SK-N-SH (cell line): ENCODE data around the gene ARAP3. TPM values are rescaled to one million over a fixed set of nuclear protein-coding genes. Genes with fewer than 3 reads are reported as not detected.

Experiments
- CTCF ChIA-PET: fragments of 300-600, 350-600 bp; formaldehyde crosslinking; extraction: SDS; loops from one replicate; lab custom pipeline; 2021; lab: Yijun Ruan, JAX
- POLR2A ChIA-PET: fragments of 350-600 bp; sonication (Branson Sonifier 250); formaldehyde crosslinking; extraction: SDS; loops from one replicate; lab custom pipeline; 2020; ENCODE audit warnings: antibody characterized with exemption, inconsistent platforms; lab: Yijun Ruan, JAX
- DNase-seq: peaks from one replicate; pipeline ENCODE4 v3.0.0; 2012
- H2AFZ ChIP-seq: fragments of 200-600 bp; sonication (generic); 2 replicates; pipeline ENCODE4 v1.8.1; 2016; ENCODE audit warnings: antibody characterized with exemption, mild to moderate bottlenecking, low read depth
- H3F3A ChIP-seq: fragments of 200-600 bp; sonication (generic); replicated peaks from 2 replicates; pipeline ENCODE3; 2016; ENCODE audit warnings: antibody characterized with exemption, mild to moderate bottlenecking; ENCODE audit not compliant: insufficient read depth
- H3K27ac ChIP-seq, 2 experiments: fragments of 200-500 bp in 1 of 2; fragments of 200-600 bp in 1 of 2; sonication (Bioruptor generic) in 1 of 2; sonication (generic), shearing (Covaris generic) in 1 of 2; 2 replicates each; pipeline versions ENCODE4 v1.5.1 to v1.6.1; 2014 to 2016; ENCODE audit warnings: low read depth in 2 of 2, inconsistent platforms in 1 of 2, low read length in 1 of 2, mild to moderate bottlenecking in 1 of 2, mixed read lengths in 1 of 2
- H3K27me3 ChIP-seq: fragments of 200-600 bp; sonication (generic), shearing (Covaris generic); 2 replicates; pipeline ENCODE4 v1.6.1; 2016; ENCODE audit warnings: mixed run types; ENCODE audit not compliant: insufficient read depth
- H3K36me3 ChIP-seq, 2 experiments: fragments of 200-500 bp in 1 of 2; fragments of 200-600 bp in 1 of 2; sonication (Bioruptor generic) in 1 of 2; sonication (generic) in 1 of 2; replicated peaks in 1 of 2; 2 replicates each; pipeline versions ENCODE3 to v1.5.1; 2014 to 2016; ENCODE audit warnings: low read length in 1 of 2, mild to moderate bottlenecking in 1 of 2; ENCODE audit not compliant: insufficient read depth in 2 of 2, control insufficient read depth in 1 of 2
- H3K4me1 ChIP-seq, 2 experiments: fragments of 200-500 bp in 1 of 2; fragments of 200-600 bp in 1 of 2; sonication (Bioruptor generic) in 1 of 2; sonication (generic), shearing (Covaris generic) in 1 of 2; 2 replicates each; pipeline versions ENCODE4 v1.5.1 to v1.6.1; 2014 to 2016; ENCODE audit warnings: low read depth in 1 of 2, low read length in 1 of 2, mixed run types in 1 of 2; ENCODE audit not compliant: insufficient read depth in 2 of 2, control insufficient read depth in 1 of 2
- H3K4me2 ChIP-seq: fragments of 200-600 bp; sonication (generic), shearing (Covaris generic); 2 replicates; pipeline ENCODE4 v1.6.1; 2017; ENCODE audit warnings: mixed run types
- H3K4me3 ChIP-seq, 2 experiments: fragments of 200-500 bp in 1 of 2; fragments of 200-600 bp in 1 of 2; sonication (Bioruptor generic) in 1 of 2; sonication (generic), shearing (Covaris generic) in 1 of 2; 2 replicates each; pipeline versions ENCODE4 v1.5.1 to v1.8.1; 2014 to 2016; ENCODE audit warnings: low read depth in 2 of 2, inconsistent platforms in 1 of 2, low read length in 1 of 2, mild to moderate bottlenecking in 1 of 2, mixed read lengths in 1 of 2, moderate library complexity in 1 of 2
- H3K79me2 ChIP-seq: fragments of 200-600 bp; sonication (generic); 2 replicates; pipeline ENCODE4 v1.8.1; 2017; ENCODE audit warnings: mild to moderate bottlenecking; ENCODE audit not compliant: insufficient read depth
- H3K9ac ChIP-seq: fragments of 200-600 bp; sonication (generic); 2 replicates; pipeline ENCODE4 v1.6.1; 2017; ENCODE audit warnings: mixed run types
- H3K9me2 ChIP-seq: fragments of 200-600 bp; sonication (generic); 2 replicates; pipeline ENCODE4 v1.6.1; 2017; ENCODE audit warnings: mixed run types
- H3K9me3 ChIP-seq: fragments of 200-600 bp; sonication (generic); 2 replicates; pipeline ENCODE4 v1.6.1; 2017; ENCODE audit warnings: mixed run types, mild to moderate bottlenecking, moderate library complexity
- H4K20me1 ChIP-seq: fragments of 200-600 bp; sonication (generic); 2 replicates; pipeline ENCODE4 v1.6.1; 2017; ENCODE audit warnings: mild to moderate bottlenecking, mixed run types; ENCODE audit not compliant: insufficient read depth
- ELF1 ChIP-seq: IDR thresholded peaks from 2 replicates; pipeline ENCODE4 v1.4.0; 2012
- EP300 ChIP-seq, 2 experiments: IDR thresholded peaks; 2 replicates each; pipeline versions ENCODE4 v1.4.0 to v1.6.1; 2012; ENCODE audit warnings: borderline replicate concordance in 1 of 2, low read depth in 1 of 2, low read length in 1 of 2
- EZH2phosphoT487 ChIP-seq: fragments of 200-600 bp; sonication (generic); IDR thresholded peaks from 2 replicates; pipeline ENCODE4 v1.6.1; 2017; ENCODE audit warnings: low read depth, mixed run types, mild to moderate bottlenecking, antibody characterized with exemption, moderate library complexity, borderline replicate concordance
- FOSL2 ChIP-seq: IDR thresholded peaks from 2 replicates; pipeline ENCODE4 v1.4.0; 2012; ENCODE audit warnings: low read depth, mild to moderate bottlenecking, moderate library complexity, borderline replicate concordance
- JUND ChIP-seq: IDR thresholded peaks from 2 replicates; pipeline ENCODE4 v1.4.0; 2012
- MEF2A ChIP-seq: IDR thresholded peaks from 2 replicates; pipeline ENCODE4 v1.4.0; 2012; ENCODE audit warnings: low read depth, borderline replicate concordance
- MXI1 ChIP-seq: IDR thresholded peaks from 2 replicates; pipeline ENCODE4 v1.6.1; 2012; ENCODE audit warnings: mild to moderate bottlenecking, low read depth, low read length, improper control_type of control experiment
- NFIC ChIP-seq: IDR thresholded peaks from 2 replicates; pipeline ENCODE4 v1.4.0; 2012; ENCODE audit warnings: borderline replicate concordance
- RAD21 ChIP-seq: IDR thresholded peaks from 2 replicates; pipeline ENCODE4 v1.6.1; 2012; ENCODE audit warnings: mild to moderate bottlenecking, low read length
- RFX5 ChIP-seq: IDR thresholded peaks from 2 replicates; pipeline ENCODE4 v1.6.1; 2012; ENCODE audit warnings: mild to moderate bottlenecking, improper control_type of control experiment, low read length
- SMC3 ChIP-seq: IDR thresholded peaks from 2 replicates; pipeline ENCODE4 v1.6.1; 2012; ENCODE audit warnings: low read depth, low read length, improper control_type of control experiment
- TAF1 ChIP-seq: IDR thresholded peaks from 2 replicates; pipeline ENCODE4 v1.6.1; 2012; ENCODE audit warnings: low read depth, mild to moderate bottlenecking, low read length, moderate library complexity, borderline replicate concordance
- YY1 ChIP-seq: IDR thresholded peaks from 2 replicates; pipeline ENCODE4 v1.4.0; 2012; ENCODE audit warnings: low read depth, mild to moderate bottlenecking
- polyA plus RNA-seq, 3 experiments: library from polyadenylated mRNA; depleted of rRNA; stranded (reverse); fragments of >200 nt; gene quantifications; 2 replicates each; pipeline ENCODE4 v1.2.3, GENCODE V29; 2012
- TF ChIP-seq, protein P1 (sequence below): fragments of 200-600 bp; sonication (generic); IDR thresholded peaks from 2 replicates; pipeline ENCODE4 v1.6.1; 2017; ENCODE audit warnings: antibody characterized with exemption, mild to moderate bottlenecking, moderate library complexity
- TF ChIP-seq, protein P2 (sequence below): IDR thresholded peaks from 2 replicates; pipeline ENCODE4; 2012
- TF ChIP-seq, protein P3 (sequence below): fragments of 150-350 bp; IDR thresholded peaks from 2 replicates; pipeline ENCODE4 v1.6.1; 2017; ENCODE audit warnings: antibody characterized with exemption, low read length, low read depth, borderline replicate concordance

The ARAP3 gene
- polyA plus RNA-seq, 1 of the 3 experiments (the other 2 are of a cell fraction) = 6.5 TPM

DNA sequence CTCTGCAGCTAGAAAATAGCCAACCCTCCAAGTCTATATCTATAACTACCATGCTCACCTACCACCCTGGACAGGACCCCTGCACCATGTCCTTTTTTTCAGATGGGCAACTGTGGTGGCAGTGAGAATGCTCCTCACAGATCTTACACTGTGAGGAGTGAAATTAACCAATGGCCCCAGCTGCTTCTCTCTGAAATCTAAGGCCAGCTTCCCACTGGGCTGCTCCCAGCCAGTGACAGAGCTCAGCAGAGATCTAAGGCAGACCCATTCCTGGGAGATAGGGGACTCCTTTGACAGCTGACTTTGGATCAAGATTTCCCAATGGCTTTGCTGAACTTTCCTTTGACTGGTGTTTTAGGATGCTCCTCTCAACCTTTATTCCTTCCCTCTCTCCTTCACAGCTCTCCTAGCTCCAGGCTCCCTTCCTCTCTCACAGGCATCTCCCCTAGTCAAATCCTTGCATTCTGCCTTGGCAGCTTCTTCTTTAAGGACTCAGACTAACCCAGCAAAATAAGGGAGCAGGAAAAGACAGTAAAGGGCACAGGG lies 1.6 kb upstream of the ARAP3 start:
- H4K20me1 ChIP-seq = no peaks in the 10 kb centered on the region
- no peaks in the 10 kb centered on the region for H3K27me3 ChIP-seq
- no peaks in the 10 kb centered on the region for H3K9me2 ChIP-seq
- H3K4me3 ChIP-seq = no peak overlapping the region
- H3K79me2 ChIP-seq = peaks cover 20% of the 10 kb centered on the region; the same call in 1 of the 2 replicates
- no peak overlapping the region for H3K9ac ChIP-seq
- H3K27ac ChIP-seq = peak overlapping the region in 1 of 2 experiments; percentile 96; a peak in 2 of 4 replicates
- H3F3A ChIP-seq = peaks cover 22% of the 10 kb centered on the region
- ChIA-PET POLR2A (interaction anchor here (0.7 to 2.6 kb wide), 5 partner anchors 12 to 277 kb away, joined by 3 to 8 read pairs (median 4); partner anchors contain the start of gene DELE1), CTCF (interaction anchor here (0.7 to 5.5 kb wide), 15 partner anchors 9 to 286 kb away, joined by 3 to 50 read pairs (median 6); partner anchors contain the start of gene PCDH1)
- no peak overlapping the region for H3K4me2 ChIP-seq
- no peak overlapping the region for H2AFZ ChIP-seq
- no peak for DNase-seq
- no peaks in the 10 kb centered on the region for H3K9me3 ChIP-seq
- peaks cover 19 to 40% of the 10 kb centered on the region in 2 experiments; a peak in 3 of 4 replicates for H3K4me1 ChIP-seq
- TF ChIP-seq FOSL2 (no peak), ELF1 (no peak), RFX5 (no peak), MXI1 (no peak), RAD21 (no peak), EZH2phosphoT487 (no peak), JUND (no peak), NFIC (no peak), EP300 (IDR thresholded peaks at IDR 0.05; ENCODE audit: borderline replicate concordance in 1 of 2, low read depth in 1 of 2, low read length in 1 of 2) (no peak), SMC3 (no peak), MEF2A (no peak), TAF1 (no peak), YY1 (no peak)
- TF ChIP-seq, protein P1, sequence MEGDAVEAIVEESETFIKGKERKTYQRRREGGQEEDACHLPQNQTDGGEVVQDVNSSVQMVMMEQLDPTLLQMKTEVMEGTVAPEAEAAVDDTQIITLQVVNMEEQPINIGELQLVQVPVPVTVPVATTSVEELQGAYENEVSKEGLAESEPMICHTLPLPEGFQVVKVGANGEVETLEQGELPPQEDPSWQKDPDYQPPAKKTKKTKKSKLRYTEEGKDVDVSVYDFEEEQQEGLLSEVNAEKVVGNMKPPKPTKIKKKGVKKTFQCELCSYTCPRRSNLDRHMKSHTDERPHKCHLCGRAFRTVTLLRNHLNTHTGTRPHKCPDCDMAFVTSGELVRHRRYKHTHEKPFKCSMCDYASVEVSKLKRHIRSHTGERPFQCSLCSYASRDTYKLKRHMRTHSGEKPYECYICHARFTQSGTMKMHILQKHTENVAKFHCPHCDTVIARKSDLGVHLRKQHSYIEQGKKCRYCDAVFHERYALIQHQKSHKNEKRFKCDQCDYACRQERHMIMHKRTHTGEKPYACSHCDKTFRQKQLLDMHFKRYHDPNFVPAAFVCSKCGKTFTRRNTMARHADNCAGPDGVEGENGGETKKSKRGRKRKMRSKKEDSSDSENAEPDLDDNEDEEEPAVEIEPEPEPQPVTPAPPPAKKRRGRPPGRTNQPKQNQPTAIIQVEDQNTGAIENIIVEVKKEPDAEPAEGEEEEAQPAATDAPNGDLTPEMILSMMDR = no peak
- TF ChIP-seq, protein P2, sequence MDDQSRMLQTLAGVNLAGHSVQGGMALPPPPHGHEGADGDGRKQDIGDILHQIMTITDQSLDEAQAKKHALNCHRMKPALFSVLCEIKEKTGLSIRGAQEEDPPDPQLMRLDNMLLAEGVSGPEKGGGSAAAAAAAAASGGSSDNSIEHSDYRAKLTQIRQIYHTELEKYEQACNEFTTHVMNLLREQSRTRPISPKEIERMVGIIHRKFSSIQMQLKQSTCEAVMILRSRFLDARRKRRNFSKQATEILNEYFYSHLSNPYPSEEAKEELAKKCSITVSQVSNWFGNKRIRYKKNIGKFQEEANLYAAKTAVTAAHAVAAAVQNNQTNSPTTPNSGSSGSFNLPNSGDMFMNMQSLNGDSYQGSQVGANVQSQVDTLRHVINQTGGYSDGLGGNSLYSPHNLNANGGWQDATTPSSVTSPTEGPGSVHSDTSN = no peak
- TF ChIP-seq, protein P3, sequence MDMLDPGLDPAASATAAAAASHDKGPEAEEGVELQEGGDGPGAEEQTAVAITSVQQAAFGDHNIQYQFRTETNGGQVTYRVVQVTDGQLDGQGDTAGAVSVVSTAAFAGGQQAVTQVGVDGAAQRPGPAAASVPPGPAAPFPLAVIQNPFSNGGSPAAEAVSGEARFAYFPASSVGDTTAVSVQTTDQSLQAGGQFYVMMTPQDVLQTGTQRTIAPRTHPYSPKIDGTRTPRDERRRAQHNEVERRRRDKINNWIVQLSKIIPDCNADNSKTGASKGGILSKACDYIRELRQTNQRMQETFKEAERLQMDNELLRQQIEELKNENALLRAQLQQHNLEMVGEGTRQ = no peak
- TF ChIP-seq, all 33 proteins: peak for 0
- peaks cover 8% of the 10 kb centered on the region in 2 experiments for H3K36me3 ChIP-seq
